Neural cell (in vitro differentiated cells): ENCODE results near the gene L1CAM. TPM values are rescaled to one million over a fixed set of nuclear protein-coding genes. Genes with fewer than 3 reads are reported as not detected.

ENCODE experiments used
- H2AFZ ChIP-seq: fragments of 200-600, 300-800 bp; sonication (generic), shearing (Covaris generic); 2 replicates; pipeline ENCODE4 v1.6.0; 2014; ENCODE audit warnings: low read depth, mild to moderate bottlenecking, antibody characterized with exemption, low read length, moderate library complexity
- H3F3A ChIP-seq: fragments of 200-600 bp; shearing (Covaris generic); 2 replicates; pipeline ENCODE4 v1.6.1; 2016; ENCODE audit warnings: mild to moderate bottlenecking, moderate library complexity, mixed read lengths, antibody characterized with exemption, low read length; ENCODE audit not compliant: insufficient read depth, poor library complexity, severe bottlenecking
- H3K27ac ChIP-seq: fragments of 200-600, 300-800 bp; sonication (generic), shearing (Covaris generic); 2 replicates; pipeline ENCODE4 v1.5.1; 2014; ENCODE audit warnings: mild to moderate bottlenecking, low read length, moderate library complexity
- H3K27me3 ChIP-seq: fragments of 300-800, 200-600 bp; sonication (generic), shearing (Covaris generic); 2 replicates; pipeline ENCODE4 v1.6.0; 2014; ENCODE audit warnings: mild to moderate bottlenecking, low read depth, low read length, moderate library complexity; ENCODE audit not compliant: insufficient read depth
- H3K36me3 ChIP-seq: fragments of 300-800, 200-600 bp; sonication (generic), shearing (Covaris generic); 2 replicates; pipeline ENCODE4 v1.5.1; 2014; ENCODE audit warnings: mild to moderate bottlenecking, antibody characterized with exemption, low read length, moderate library complexity; ENCODE audit not compliant: insufficient read depth
- H3K4me2 ChIP-seq: fragments of 300-800, 200-600 bp; sonication (generic), shearing (Covaris generic); 2 replicates; pipeline ENCODE4 v1.6.0; 2014; ENCODE audit warnings: mild to moderate bottlenecking, low read length
- H3K4me3 ChIP-seq: fragments of 300-800, 200-600 bp; sonication (generic), shearing (Covaris generic); 2 replicates; pipeline ENCODE4 v1.5.1; 2014; ENCODE audit warnings: mild to moderate bottlenecking, low read length, moderate library complexity
- H3K79me2 ChIP-seq: fragments of 200-600 bp; shearing (Covaris generic); replicated peaks from 2 replicates; pipeline ENCODE4 v1.6.0; 2014; ENCODE audit warnings: mild to moderate bottlenecking, low read length, moderate library complexity; ENCODE audit not compliant: insufficient read depth
- H3K9ac ChIP-seq: fragments of 300-800, 200-600 bp; sonication (generic), shearing (Covaris generic); 2 replicates; pipeline ENCODE4 v1.6.1; 2016; ENCODE audit warnings: mild to moderate bottlenecking, low read length, mixed read lengths
- H3K9me2 ChIP-seq: fragments of 200-600 bp; shearing (Covaris generic); 2 replicates; pipeline ENCODE4 v1.6.1; 2016; ENCODE audit warnings: mild to moderate bottlenecking, low read length, mixed read lengths; ENCODE audit not compliant: insufficient read depth
- H3K9me3 ChIP-seq: fragments of 200-600, 300-800 bp; sonication (generic), shearing (Covaris generic); 2 replicates; pipeline ENCODE4 v1.6.1; 2016; ENCODE audit warnings: mild to moderate bottlenecking, mixed run types, low read length, moderate library complexity, mixed read lengths
- H4K20me1 ChIP-seq: fragments of 200-600 bp; shearing (Covaris generic); 2 replicates; pipeline ENCODE4 v1.6.1; 2016; ENCODE audit warnings: mild to moderate bottlenecking, mixed run types; ENCODE audit not compliant: insufficient read depth
- EP300 ChIP-seq: fragments of 450-650 bp; conservative IDR thresholded peaks from 2 replicates; pipeline ENCODE4 v1.6.1; 2014; ENCODE audit warnings: antibody characterized with exemption, mild to moderate bottlenecking, moderate library complexity; ENCODE audit not compliant: poor library complexity, severe bottlenecking
- EZH2 ChIP-seq: fragments of 200-600, 300-800 bp; shearing (Covaris generic), sonication (generic); IDR thresholded peaks from 2 replicates; pipeline ENCODE4 v1.6.1; 2014; ENCODE audit warnings: antibody characterized with exemption, low read length, borderline replicate concordance, mild to moderate bottlenecking; ENCODE audit not compliant: insufficient read depth, poor library complexity, severe bottlenecking
- MXI1 ChIP-seq: fragments of 450-650 bp; conservative IDR thresholded peaks from 2 replicates; pipeline ENCODE4 v1.6.1; 2014; ENCODE audit warnings: antibody characterized with exemption, mild to moderate bottlenecking; ENCODE audit not compliant: poor library complexity, severe bottlenecking
- POLR2AphosphoS5 ChIP-seq: IDR thresholded peaks from 2 replicates; pipeline ENCODE4 v1.6.1; 2012
- RAD21 ChIP-seq: fragments of 450-650 bp; conservative IDR thresholded peaks from 2 replicates; pipeline ENCODE4 v1.6.1; 2014; ENCODE audit warnings: antibody characterized with exemption, mild to moderate bottlenecking, moderate library complexity
- SMC3 ChIP-seq: fragments of 450-650 bp; conservative IDR thresholded peaks from 2 replicates; pipeline ENCODE4 v1.6.1; 2014; ENCODE audit warnings: antibody characterized with exemption, mild to moderate bottlenecking, moderate library complexity; ENCODE audit not compliant: poor library complexity
- TAF1 ChIP-seq: IDR thresholded peaks from 2 replicates; pipeline ENCODE4 v1.6.1; 2012; ENCODE audit warnings: low read depth
- polyA plus RNA-seq: library from polyadenylated mRNA; depleted of rRNA; stranded (reverse); fragments of >200 nt; gene quantifications from 2 replicates; pipeline ENCODE4 v1.2.3, GENCODE V29; 2014
- TF ChIP-seq, protein P1 (sequence below): IDR thresholded peaks from 2 replicates; pipeline ENCODE4 v1.6.1; 2012; ENCODE audit warnings: borderline replicate concordance
- TF ChIP-seq, protein P2 (sequence below): fragments of 450-650 bp; IDR thresholded peaks from 2 replicates; pipeline ENCODE4 v1.5.1; 2014; ENCODE audit warnings: antibody characterized with exemption, mild to moderate bottlenecking, moderate library complexity; ENCODE audit not compliant: poor library complexity, severe bottlenecking

Gene L1CAM
- polyA plus RNA-seq, 1 donor from 2014 or later = 88.0 TPM

DNA sequence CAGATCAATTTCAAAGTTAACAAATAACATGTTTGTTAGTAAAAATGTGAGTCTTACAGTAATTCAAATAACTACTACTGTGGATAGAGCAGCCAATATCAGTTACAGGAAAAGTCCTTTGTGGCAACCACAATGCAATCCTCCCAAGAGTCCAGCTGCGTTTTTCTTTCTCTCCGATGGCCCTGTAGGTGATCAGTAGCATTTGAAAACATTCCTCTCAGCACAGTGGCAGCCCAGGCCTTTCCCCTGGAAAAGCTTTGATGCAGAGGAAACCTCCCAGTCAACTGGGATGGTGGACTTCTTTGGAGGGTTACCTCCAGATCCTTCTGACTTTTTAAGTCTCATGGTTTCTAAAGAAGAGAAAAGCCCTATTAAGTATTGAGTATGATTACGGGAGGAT is 37.6 kb downstream of the L1CAM start:
- H2AFZ ChIP-seq = no peak overlapping the region
- no peaks in the 10 kb centered on the region for H3K9me2 ChIP-seq
- no peak overlapping the region for H3K9ac ChIP-seq
- no peak overlapping the region for H3K27ac ChIP-seq
- H3K36me3 ChIP-seq = no peaks in the 10 kb centered on the region
- H3K79me2 ChIP-seq = no peaks in the 10 kb centered on the region
- no peaks in the 10 kb centered on the region for H3K9me3 ChIP-seq
- no peak overlapping the region for H3K4me3 ChIP-seq
- no peaks in the 10 kb centered on the region for H4K20me1 ChIP-seq
- H3K27me3 ChIP-seq = no peaks in the 10 kb centered on the region
- TF ChIP-seq MXI1 (no peak), EZH2 (no peak), SMC3 (no peak), EP300 (no peak), POLR2AphosphoS5 (no peak), RAD21 (no peak), TAF1 (no peak)
- TF ChIP-seq, protein P1, sequence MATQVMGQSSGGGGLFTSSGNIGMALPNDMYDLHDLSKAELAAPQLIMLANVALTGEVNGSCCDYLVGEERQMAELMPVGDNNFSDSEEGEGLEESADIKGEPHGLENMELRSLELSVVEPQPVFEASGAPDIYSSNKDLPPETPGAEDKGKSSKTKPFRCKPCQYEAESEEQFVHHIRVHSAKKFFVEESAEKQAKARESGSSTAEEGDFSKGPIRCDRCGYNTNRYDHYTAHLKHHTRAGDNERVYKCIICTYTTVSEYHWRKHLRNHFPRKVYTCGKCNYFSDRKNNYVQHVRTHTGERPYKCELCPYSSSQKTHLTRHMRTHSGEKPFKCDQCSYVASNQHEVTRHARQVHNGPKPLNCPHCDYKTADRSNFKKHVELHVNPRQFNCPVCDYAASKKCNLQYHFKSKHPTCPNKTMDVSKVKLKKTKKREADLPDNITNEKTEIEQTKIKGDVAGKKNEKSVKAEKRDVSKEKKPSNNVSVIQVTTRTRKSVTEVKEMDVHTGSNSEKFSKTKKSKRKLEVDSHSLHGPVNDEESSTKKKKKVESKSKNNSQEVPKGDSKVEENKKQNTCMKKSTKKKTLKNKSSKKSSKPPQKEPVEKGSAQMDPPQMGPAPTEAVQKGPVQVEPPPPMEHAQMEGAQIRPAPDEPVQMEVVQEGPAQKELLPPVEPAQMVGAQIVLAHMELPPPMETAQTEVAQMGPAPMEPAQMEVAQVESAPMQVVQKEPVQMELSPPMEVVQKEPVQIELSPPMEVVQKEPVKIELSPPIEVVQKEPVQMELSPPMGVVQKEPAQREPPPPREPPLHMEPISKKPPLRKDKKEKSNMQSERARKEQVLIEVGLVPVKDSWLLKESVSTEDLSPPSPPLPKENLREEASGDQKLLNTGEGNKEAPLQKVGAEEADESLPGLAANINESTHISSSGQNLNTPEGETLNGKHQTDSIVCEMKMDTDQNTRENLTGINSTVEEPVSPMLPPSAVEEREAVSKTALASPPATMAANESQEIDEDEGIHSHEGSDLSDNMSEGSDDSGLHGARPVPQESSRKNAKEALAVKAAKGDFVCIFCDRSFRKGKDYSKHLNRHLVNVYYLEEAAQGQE = no peak
- TF ChIP-seq, protein P2, sequence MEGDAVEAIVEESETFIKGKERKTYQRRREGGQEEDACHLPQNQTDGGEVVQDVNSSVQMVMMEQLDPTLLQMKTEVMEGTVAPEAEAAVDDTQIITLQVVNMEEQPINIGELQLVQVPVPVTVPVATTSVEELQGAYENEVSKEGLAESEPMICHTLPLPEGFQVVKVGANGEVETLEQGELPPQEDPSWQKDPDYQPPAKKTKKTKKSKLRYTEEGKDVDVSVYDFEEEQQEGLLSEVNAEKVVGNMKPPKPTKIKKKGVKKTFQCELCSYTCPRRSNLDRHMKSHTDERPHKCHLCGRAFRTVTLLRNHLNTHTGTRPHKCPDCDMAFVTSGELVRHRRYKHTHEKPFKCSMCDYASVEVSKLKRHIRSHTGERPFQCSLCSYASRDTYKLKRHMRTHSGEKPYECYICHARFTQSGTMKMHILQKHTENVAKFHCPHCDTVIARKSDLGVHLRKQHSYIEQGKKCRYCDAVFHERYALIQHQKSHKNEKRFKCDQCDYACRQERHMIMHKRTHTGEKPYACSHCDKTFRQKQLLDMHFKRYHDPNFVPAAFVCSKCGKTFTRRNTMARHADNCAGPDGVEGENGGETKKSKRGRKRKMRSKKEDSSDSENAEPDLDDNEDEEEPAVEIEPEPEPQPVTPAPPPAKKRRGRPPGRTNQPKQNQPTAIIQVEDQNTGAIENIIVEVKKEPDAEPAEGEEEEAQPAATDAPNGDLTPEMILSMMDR = no peak
- no peak overlapping the region for H3K4me2 ChIP-seq
- no peaks in the 10 kb centered on the region for H3F3A ChIP-seq

DNA sequence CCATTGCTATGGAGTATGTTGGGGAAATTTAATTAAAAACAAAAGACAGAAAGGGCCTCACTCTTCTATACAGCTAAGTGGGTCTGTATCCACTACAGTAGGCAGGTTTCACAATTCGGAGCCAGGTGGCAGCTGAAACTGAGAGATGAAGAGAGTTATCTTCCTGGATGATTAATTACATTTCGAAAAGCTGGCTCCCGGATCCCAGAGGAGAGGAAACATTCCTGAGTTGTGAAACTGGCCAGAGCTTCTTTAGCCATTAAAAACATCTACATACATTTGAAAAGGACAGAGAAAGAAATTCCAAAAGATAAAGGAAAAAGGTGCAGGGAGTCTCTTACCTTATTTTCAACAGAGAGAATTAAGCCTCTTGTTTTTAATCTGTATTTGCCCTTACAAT is 40.1 kb downstream of the L1CAM start:
- no peaks in the 10 kb centered on the region for H3K79me2 ChIP-seq
- H3K9ac ChIP-seq = no peak overlapping the region
- no peak overlapping the region for H2AFZ ChIP-seq
- no peaks in the 10 kb centered on the region for H3K36me3 ChIP-seq
- TF ChIP-seq MXI1 = no peak
- no peak for TF ChIP-seq TAF1
- no peak for TF ChIP-seq RAD21
- TF ChIP-seq EZH2 = no peak
- TF ChIP-seq, protein P1 = no peak
- no peak for TF ChIP-seq SMC3
- TF ChIP-seq, protein P2 = no peak
- no peak for TF ChIP-seq EP300
- no peak for TF ChIP-seq POLR2AphosphoS5
- H3K4me3 ChIP-seq = no peak overlapping the region
- H3K27ac ChIP-seq = no peak overlapping the region
- no peaks in the 10 kb centered on the region for H4K20me1 ChIP-seq
- H3F3A ChIP-seq = no peaks in the 10 kb centered on the region
- H3K4me2 ChIP-seq = no peak overlapping the region
- H3K9me3 ChIP-seq = no peaks in the 10 kb centered on the region
- no peaks in the 10 kb centered on the region for H3K27me3 ChIP-seq
- H3K9me2 ChIP-seq = no peaks in the 10 kb centered on the region
